Measurements from ENCODE around the gene HES3.

DNA sequence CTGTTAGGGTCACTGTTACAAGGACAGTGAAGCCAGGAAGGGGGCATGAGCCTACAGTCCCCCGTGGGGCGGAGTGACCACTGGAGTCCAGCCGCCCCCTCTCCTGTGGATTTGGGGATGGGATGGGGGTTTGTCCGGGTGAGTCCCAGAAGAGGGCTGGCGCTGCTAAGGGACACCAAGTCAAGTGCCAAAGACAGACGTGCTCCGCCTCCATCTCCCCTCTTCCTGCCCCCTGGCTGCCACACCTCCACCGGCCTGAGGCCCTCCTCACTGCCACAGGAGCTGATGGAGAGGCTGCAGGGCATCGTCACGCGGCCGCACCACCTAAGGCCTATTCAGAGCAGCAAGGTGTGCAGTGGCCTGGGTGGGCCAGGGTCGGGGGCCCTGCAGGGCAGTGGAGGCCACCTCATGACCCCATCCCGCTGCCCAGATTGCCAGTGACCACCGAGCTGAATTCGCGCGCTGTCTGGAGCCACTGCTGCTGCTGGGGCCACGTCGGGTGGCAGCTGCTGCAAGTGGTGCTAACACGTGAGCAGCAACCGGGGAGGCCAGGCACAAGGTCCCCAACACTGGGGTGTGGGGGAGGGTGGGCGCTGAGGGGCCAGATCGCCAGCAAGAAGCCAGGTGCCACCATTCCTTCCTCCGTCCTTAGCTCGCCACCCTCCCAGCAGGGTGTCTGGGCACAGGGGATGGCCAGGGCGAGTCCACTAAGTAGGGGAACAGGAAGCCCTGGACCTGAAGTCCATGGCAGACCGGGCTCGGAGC is 33.2 kb upstream of the HES3 start:
- TF ChIP-seq, protein P1, sequence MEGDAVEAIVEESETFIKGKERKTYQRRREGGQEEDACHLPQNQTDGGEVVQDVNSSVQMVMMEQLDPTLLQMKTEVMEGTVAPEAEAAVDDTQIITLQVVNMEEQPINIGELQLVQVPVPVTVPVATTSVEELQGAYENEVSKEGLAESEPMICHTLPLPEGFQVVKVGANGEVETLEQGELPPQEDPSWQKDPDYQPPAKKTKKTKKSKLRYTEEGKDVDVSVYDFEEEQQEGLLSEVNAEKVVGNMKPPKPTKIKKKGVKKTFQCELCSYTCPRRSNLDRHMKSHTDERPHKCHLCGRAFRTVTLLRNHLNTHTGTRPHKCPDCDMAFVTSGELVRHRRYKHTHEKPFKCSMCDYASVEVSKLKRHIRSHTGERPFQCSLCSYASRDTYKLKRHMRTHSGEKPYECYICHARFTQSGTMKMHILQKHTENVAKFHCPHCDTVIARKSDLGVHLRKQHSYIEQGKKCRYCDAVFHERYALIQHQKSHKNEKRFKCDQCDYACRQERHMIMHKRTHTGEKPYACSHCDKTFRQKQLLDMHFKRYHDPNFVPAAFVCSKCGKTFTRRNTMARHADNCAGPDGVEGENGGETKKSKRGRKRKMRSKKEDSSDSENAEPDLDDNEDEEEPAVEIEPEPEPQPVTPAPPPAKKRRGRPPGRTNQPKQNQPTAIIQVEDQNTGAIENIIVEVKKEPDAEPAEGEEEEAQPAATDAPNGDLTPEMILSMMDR (IDR thresholded peaks at IDR 0.05): no peak
- no peak for TF ChIP-seq ZFX (IDR thresholded peaks at IDR 0.05; ENCODE audit: borderline replicate concordance)
